C1 segment of cervical spinal cord (tissue), 14 donors: ENCODE data around the gene RABEP1.

Experiments
- DNase-seq, 14 donors: peaks; one replicate each; lab custom pipeline; 2025; lab: John Stamatoyannopoulos, UW

Gene RABEP1

GRCh38 chr17:5269241-5269960 is 12.7 kb upstream of the RABEP1 start:
- DNase-seq, result no peak

- no peak for DNase-seq
Observed at GRCh38 chr17:5272322-5272721, 9.8 kb upstream of the RABEP1 start.

GRCh38 chr17:5282642-5283217 is 646 bp downstream of the RABEP1 start:
- DNase-seq, result peak in 6 of 14 donors; percentile 7 to 49 (median 22)

DNA sequence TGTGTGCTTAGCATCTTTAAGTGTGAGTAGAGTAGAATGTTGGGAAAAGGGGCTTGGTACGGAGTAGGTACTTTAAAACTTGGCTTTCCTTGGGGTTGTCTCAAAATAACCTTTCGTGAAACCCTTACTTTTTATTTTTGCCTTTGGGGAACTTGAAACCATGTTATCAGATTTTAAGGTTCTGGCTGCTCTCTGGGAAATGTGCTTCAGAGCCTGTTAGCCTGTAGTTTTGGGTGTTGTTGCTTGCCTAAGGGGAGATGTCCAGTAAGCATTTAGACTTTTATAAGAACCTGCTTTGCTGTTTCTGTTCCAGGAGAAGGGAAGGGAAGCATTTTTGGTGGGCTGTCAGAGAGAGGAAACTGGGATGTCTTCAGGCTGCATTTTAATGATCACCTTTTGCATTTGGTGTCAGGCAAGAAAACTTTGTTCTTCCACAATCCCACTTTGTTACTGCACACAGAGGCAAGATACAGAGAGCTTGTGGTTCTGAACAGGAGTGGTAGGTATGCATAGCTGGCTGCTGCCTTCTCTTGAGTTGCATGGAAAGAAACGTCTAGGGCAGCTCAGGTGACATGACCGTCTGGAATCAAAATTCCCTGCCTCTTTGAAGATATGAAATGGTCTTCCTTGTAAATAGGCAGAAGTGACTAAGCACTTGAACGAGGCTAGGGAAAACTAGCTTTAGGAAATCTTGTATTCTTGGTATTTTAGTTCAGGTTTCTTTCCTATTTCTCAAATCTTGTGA is 1.7 kb downstream of the RABEP1 start:
- DNase-seq, result no peak

GRCh38 chr17:5284681-5285080 is 2.6 kb downstream of the RABEP1 start:
- no peak for DNase-seq

- no peak for DNase-seq
Observed at GRCh38 chr17:5286846-5287245, 4.8 kb downstream of the RABEP1 start.

DNA sequence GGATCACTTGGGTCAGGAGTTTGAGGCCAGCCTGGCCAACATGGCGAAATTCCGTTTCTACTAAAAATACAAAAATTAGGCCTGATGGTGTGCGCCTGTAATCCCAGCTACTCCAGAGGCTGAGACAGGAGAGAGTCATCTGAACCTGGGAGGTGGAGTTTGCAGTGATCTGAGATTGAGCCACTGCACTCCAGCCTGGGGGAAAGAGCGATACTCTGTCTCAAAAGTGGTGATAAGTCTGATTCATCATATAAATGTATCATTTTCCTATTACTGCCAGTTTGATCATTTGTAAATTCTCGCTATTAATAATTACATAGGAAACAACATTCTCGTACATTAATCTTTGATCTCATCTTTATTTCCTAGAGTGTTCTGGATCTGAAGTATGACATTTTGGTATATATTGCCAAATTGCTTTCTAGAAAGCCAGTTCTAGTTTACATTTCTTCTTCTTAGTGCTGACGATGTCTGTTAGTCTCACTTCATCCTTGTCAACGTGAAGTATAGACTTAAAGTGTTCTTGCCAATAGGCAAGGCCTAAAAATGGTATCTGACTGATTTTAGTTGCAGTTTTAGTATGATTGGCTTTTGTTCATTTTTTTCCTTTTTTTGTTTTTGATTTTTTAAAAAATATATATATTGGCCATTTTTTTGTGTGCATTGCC is 9.7 kb downstream of the RABEP1 start:
- no peak for DNase-seq

DNA sequence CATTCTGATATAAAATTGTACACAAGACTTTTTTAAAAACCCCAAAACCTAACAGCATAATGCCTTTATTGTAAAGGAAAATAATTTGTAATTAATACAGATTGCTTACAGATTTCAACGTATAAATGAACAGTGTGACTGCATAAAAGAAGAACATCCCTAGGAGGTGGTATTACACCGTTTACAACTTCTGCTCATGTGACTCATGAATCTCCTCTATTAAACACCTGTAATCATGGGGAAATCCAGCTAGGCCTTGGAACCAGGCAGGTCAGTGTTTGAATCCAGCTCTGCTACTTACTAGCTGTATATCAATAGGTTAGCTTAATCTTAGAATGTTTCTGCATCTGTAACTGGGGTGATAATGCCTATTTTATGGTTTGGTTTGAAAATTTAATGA is 15.2 kb downstream of the RABEP1 start:
- DNase-seq, result no peak

GRCh38 chr17:5299383-5299782 is 17.3 kb downstream of the RABEP1 start:
- no peak for DNase-seq

GRCh38 chr17:5304636-5305035 is 22.6 kb downstream of the RABEP1 start:
- DNase-seq, result no peak

DNA sequence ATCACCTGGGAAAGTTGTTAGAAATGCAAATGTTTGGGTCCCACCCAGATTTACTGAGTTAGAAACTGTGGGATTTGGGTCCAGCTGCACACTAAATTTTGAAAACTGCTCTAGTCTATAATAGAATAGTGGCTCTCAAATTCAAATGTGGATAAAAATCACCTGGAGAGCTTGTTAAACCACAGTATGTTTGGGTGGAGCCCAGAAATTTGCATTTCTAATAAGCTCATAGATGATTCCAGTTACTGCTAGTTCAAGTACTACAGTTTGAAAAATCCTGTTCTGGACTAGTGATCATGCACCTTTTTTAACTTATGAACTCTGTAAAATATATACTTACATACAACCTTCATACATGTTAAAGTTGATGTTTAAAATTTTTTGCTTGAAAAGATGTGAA is 27.8 kb downstream of the RABEP1 start:
- no peak for DNase-seq

- DNase-seq, result no peak
Observed at GRCh38 chr17:5325851-5326250, 43.8 kb downstream of the RABEP1 start.

DNA sequence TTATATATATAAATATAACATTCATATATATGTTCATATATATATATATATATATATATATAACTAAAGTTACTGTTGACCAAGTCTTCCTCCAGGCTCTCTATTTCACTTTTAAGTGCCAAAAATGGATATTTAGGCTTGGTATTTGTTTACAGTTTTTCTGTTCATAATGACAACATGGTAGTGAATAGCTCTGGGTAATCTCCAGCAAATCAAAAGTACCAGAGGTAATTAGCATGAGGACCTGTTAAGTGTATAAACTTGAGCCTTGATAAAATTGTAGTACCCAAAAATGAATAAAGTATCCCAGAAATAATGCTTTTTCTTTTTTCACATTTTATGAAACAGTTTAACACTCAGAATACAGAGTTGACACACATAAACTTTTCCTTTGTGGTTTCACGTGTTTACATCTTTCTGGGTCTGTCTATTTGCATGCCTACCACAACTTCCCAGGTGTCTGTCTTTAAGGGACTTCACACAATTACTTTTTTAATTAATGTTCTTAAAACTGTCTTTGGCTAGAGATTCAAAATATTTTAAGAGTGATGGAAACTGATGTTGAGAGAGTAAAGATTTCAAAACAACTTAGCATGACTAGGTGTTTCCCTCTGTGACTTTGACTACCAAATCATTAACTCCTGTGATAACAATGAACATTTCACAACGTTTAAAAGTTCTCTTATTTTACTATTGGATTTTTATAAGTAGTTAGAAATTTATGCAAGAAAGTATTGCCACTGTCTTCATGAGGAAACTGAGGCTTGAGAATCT is 47.9 kb downstream of the RABEP1 start:
- no peak for DNase-seq

DNA sequence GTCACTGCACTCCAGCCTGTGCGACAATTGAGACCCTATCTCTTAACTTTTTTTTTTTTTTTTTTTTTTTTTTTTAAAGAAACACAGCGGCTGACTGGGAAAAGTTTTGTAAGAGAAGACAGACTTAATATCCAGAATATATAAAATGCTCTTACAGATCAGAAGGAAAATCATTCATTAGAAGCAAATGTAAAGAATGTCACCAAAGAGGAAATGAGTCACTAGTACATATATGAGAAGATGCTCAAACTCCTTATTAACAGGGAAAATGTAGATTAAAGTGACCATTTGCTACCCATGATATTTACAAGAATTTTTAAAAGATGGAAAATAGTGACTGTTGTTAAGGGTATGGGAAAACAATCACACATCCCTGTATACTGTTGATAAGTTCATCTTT is 48.9 kb downstream of the RABEP1 start:
- DNase-seq, result no peak

GRCh38 chr17:5331506-5331905 is 49.4 kb downstream of the RABEP1 start:
- DNase-seq, result no peak

DNA sequence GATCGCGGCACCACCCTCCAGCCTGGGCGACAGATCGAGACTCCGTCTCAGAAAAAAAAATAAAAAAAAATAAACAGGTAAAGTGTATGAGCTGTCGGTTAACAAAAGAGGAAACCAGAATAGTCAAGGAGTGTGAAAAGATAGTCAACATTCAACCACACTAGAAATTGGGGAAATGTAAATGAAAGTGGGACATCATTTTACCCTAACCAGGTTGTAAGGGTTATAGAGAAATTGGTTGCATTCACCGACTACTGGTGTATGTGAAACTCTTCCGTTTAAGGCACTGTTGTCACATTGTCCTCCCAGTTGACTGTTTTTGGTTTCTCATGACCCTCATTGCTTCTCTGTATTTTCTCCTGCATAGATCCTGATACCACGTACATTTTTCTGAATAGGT is 62.8 kb downstream of the RABEP1 start:
- DNase-seq, result no peak

GRCh38 chr17:5352681-5353289 is 70.7 kb downstream of the RABEP1 start:
- no peak for DNase-seq

GRCh38 chr17:5354310-5354709 is 72.2 kb downstream of the RABEP1 start:
- no peak for DNase-seq

- no peak for DNase-seq
Observed at GRCh38 chr17:5354886-5355415, 72.9 kb downstream of the RABEP1 start.

GRCh38 chr17:5355421-5356129 is 73.5 kb downstream of the RABEP1 start:
- DNase-seq, result no peak
